ENCODE results near the gene LEUTX. TPM values are rescaled to one million over a fixed set of nuclear protein-coding genes. Genes with fewer than 3 reads are reported as not detected.

LEUTX gene
- total RNA-seq, 1 experiment from 2014 or later, result not detected

DNA sequence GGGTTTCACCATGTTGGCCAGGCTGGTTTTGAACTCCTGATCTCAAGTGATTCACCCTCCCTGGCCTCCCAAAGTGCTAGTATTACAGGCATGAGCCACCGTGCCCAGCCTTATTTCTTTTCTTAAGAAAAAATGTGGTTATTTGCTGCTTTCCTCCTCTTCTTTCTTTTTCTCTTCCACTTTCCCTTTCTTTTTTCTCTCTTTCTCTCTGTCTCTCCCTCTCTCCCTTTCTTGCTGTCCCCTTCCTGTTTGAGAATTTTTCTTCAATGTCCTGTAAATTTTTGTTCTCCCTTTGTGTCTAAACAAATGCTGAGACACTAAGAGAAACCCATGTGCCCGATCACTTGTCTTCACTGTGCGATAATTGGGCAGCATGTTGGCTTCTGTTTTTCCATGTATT lies 2.2 kb downstream of the LEUTX start:
- H3K4me1 ChIP-seq (ENCODE audit: insufficient read depth, low read length, poor library complexity, severe bottlenecking), result no peaks in the 10 kb centered on the region
- ChIA-PET CTCF (no interaction called here), POLR2A (ENCODE audit: low non-redundant PET) (no interaction called here)
- BruUV-seq (replicated peaks), result no TSS peak
- no peak overlapping the region for H3K27ac ChIP-seq (ENCODE audit: low read depth, low read length, poor library complexity, severe bottlenecking)
- peaks cover 60% of the 10 kb centered on the region for H3K27me3 ChIP-seq (replicated peaks; ENCODE audit: insufficient read depth, low read depth, low read length, poor library complexity)
- no peak for DNase-seq (ENCODE audit: low spot score)
- no peak overlapping the region for H3K4me3 ChIP-seq (ENCODE audit: low read depth, low read length, poor library complexity, severe bottlenecking)
- TF ChIP-seq EZH2 (IDR thresholded peaks at IDR 0.05; ENCODE audit: borderline replicate concordance, low read depth, low read length, poor library complexity, severe bottlenecking) (no peak), CTCF (conservative IDR thresholded peaks at IDR 0.05; ENCODE audit: low read depth, low read length) (no peak)
- no peaks in the 10 kb centered on the region for H3K9me3 ChIP-seq (ENCODE audit: low read depth, low read length, poor library complexity, severe bottlenecking)
- intact Hi-C loops (cut with micrococcal nuclease; ENCODE audit: unreplicated experiment), result no loop called here
- H3K36me3 ChIP-seq (ENCODE audit: insufficient read depth, low read length, poor library complexity, severe bottlenecking), result no peaks in the 10 kb centered on the region

- TF ChIP-seq CTCF (conservative IDR thresholded peaks at IDR 0.05; ENCODE audit: low read depth, low read length) (no peak), EZH2 (IDR thresholded peaks at IDR 0.05; ENCODE audit: borderline replicate concordance, low read depth, low read length, poor library complexity, severe bottlenecking) (no peak)
- H3K4me3 ChIP-seq (ENCODE audit: low read depth, low read length, poor library complexity, severe bottlenecking), result no peak overlapping the region
- no peaks in the 10 kb centered on the region for H3K9me3 ChIP-seq (ENCODE audit: low read depth, low read length, poor library complexity, severe bottlenecking)
- peaks cover 33% of the 10 kb centered on the region for H3K27me3 ChIP-seq (replicated peaks; ENCODE audit: insufficient read depth, low read depth, low read length, poor library complexity)
- CTCF ChIA-PET, result no interaction called here
- POLR2A ChIA-PET (ENCODE audit: low non-redundant PET), result no interaction called here
- no peak for DNase-seq (ENCODE audit: low spot score)
- intact Hi-C loops (cut with micrococcal nuclease; ENCODE audit: unreplicated experiment), result no loop called here
- no TSS peak for BruUV-seq (replicated peaks)
- no peaks in the 10 kb centered on the region for H3K36me3 ChIP-seq (ENCODE audit: insufficient read depth, low read length, poor library complexity, severe bottlenecking)
- no peak overlapping the region for H3K27ac ChIP-seq (ENCODE audit: low read depth, low read length, poor library complexity, severe bottlenecking)
- no peaks in the 10 kb centered on the region for H3K4me1 ChIP-seq (ENCODE audit: insufficient read depth, low read length, poor library complexity, severe bottlenecking)
Measured at GRCh38 chr19:39788244-39788643, 9.6 kb downstream of the LEUTX start.

GRCh38 chr19:39792999-39793546 lies 14.4 kb downstream of the LEUTX start:
- ChIA-PET POLR2A (ENCODE audit: low non-redundant PET) (no interaction called here), CTCF (interaction anchor here (0.5 to 1.4 kb wide), 8 partner anchors 23 to 672 kb away, joined by 3 to 6 read pairs (median 4); partner anchors contain the start of genes DYRK1B and PSMC4)
- intact Hi-C loops (cut with micrococcal nuclease; ENCODE audit: unreplicated experiment), result no loop called here
- Histone ChIP-seq H3K4me1 (ENCODE audit: insufficient read depth, low read length, poor library complexity, severe bottlenecking) (no peaks in the 10 kb centered on the region), H3K36me3 (ENCODE audit: insufficient read depth, low read length, poor library complexity, severe bottlenecking) (no peaks in the 10 kb centered on the region), H3K27ac (ENCODE audit: low read depth, low read length, poor library complexity, severe bottlenecking) (no peak overlapping the region), H3K27me3 (replicated peaks; ENCODE audit: insufficient read depth, low read depth, low read length, poor library complexity) (peaks cover 15% of the 10 kb centered on the region), H3K4me3 (ENCODE audit: low read depth, low read length, poor library complexity, severe bottlenecking) (peak overlapping the region; percentile 36), H3K9me3 (ENCODE audit: low read depth, low read length, poor library complexity, severe bottlenecking) (no peaks in the 10 kb centered on the region)
- TF ChIP-seq CTCF (conservative IDR thresholded peaks at IDR 0.05; ENCODE audit: low read depth, low read length) (peak; percentile 96), EZH2 (IDR thresholded peaks at IDR 0.05; ENCODE audit: borderline replicate concordance, low read depth, low read length, poor library complexity, severe bottlenecking) (no peak)
- BruUV-seq (replicated peaks), result no TSS peak
- DNase-seq (ENCODE audit: low spot score), result peak; percentile 88

All from A673 (cell line).